CD4-positive, alpha-beta T cell (primary cell): ENCODE data around the gene EFCAB8. TPM values are rescaled to one million over a fixed set of nuclear protein-coding genes. Genes with fewer than 3 reads are reported as not detected.
"Not testable (repeated sequence)": the region's sequence is repeated elsewhere in the genome, so short reads cannot be mapped to it uniquely, and the experiment has no call there.

Experiments
- ATAC-seq: fragments of 200-7000 bp; cut with Tn5 transposase; one replicate; pipeline ENCODE4 v1.10.0; 2022; ENCODE audit warnings: mild to moderate bottlenecking; ENCODE audit not compliant: poor library complexity
- CTCF ChIA-PET: fragments of 350-600 bp; sonication (Branson Sonifier 250); formaldehyde crosslinking; loops from one replicate; lab custom pipeline; 2021; ENCODE audit warnings: antibody characterized with exemption, inconsistent platforms; lab: Charles Lee
- POLR2A ChIA-PET: fragments of 350-600 bp; sonication (Branson Sonifier 250); formaldehyde crosslinking; loops from one replicate; lab custom pipeline; 2021; ENCODE audit warnings: antibody characterized with exemption, inconsistent platforms; lab: Charles Lee
- DNase-seq, 14 experiments: peaks; one replicate each; pipeline ENCODE4 v3.0.0-alpha.2; 2013 to 2020; ENCODE audit warnings: mixed read lengths in 2 of 14
- H3K27ac ChIP-seq, 2 donors: one replicate each; pipeline versions ENCODE4 v1.5.1 to v1.7.0; 2013; ENCODE audit warnings: low read length in 2 of 2, low read depth in 1 of 2, mild to moderate bottlenecking in 1 of 2
- H3K27me3 ChIP-seq, 2 experiments: 1 replicate in 1 of 2; 2 replicates in 1 of 2; pipeline versions ENCODE4 v1.6.1 to v1.7.0; 2013; ENCODE audit warnings: low read length in 2 of 2, control low read depth in 1 of 2, mild to moderate bottlenecking in 1 of 2, moderate library complexity in 1 of 2; ENCODE audit not compliant: insufficient read depth in 2 of 2, control insufficient read depth in 1 of 2
- H3K36me3 ChIP-seq: one replicate; pipeline ENCODE4 v1.6.1; 2013; ENCODE audit warnings: low read length, control low read depth; ENCODE audit not compliant: insufficient read depth
- H3K4me1 ChIP-seq: one replicate; pipeline ENCODE4 v1.6.1; 2013; ENCODE audit warnings: low read length, control low read depth; ENCODE audit not compliant: insufficient read depth
- H3K4me3 ChIP-seq: one replicate; pipeline ENCODE4 v1.5.1; 2013; ENCODE audit warnings: mild to moderate bottlenecking, low read length, moderate library complexity
- H3K9me3 ChIP-seq, 2 experiments: 1 replicate in 1 of 2; 2 replicates in 1 of 2; pipeline versions ENCODE4 v1.6.1 to v1.7.0; 2013; ENCODE audit warnings: low read length in 2 of 2, mild to moderate bottlenecking in 2 of 2, control low read depth in 1 of 2, moderate library complexity in 1 of 2; ENCODE audit not compliant: control insufficient read depth in 1 of 2, insufficient read depth in 1 of 2
- H3K27ac Mint-ChIP-seq: one replicate; pipeline ENCODE4 v1.8.0; 2020; ENCODE audit warnings: mixed read lengths
- H3K27me3 Mint-ChIP-seq: one replicate; pipeline ENCODE4 v1.8.0; 2021; ENCODE audit warnings: mixed read lengths
- H3K36me3 Mint-ChIP-seq: one replicate; pipeline ENCODE4 v1.8.0; 2021; ENCODE audit warnings: low read depth, mixed read lengths
- H3K4me1 Mint-ChIP-seq: one replicate; pipeline ENCODE4 v1.8.0; 2021; ENCODE audit warnings: low read depth, mixed read lengths
- H3K4me3 Mint-ChIP-seq: one replicate; pipeline ENCODE4 v1.8.0; 2020; ENCODE audit warnings: mild to moderate bottlenecking, mixed read lengths
- H3K9me3 Mint-ChIP-seq: one replicate; pipeline ENCODE4 v1.8.0; 2020; ENCODE audit warnings: mixed read lengths
- CTCF ChIP-seq: fragments of 200-600 bp; IDR thresholded peaks from one replicate; pipeline ENCODE4 v1.8.0; 2022; ENCODE audit warnings: antibody characterized with exemption, mild to moderate bottlenecking
- intact Hi-C, 2 experiments: fragments of 100-400 bp; cut with DNase I in 1 of 2; cut with micrococcal nuclease in 1 of 2; formaldehyde crosslinking; loops; one replicate each; pipeline versions ENCODE4 v1.15.1 to v1.9.0; 2023 to 2025; cut with DNase I, micrococcal nuclease
- total RNA-seq, 174 experiments: library from RNA in 2 of 174; stranded (reverse) in 2 of 174; gene quantifications; one replicate each; pipeline ENCODE4 v1.2.3 and lab custom pipeline; 2021 to 2026

EFCAB8 gene
- total RNA-seq, 2 experiments from 2014 or later, result 0.81 to 2.5 TPM

- no peak overlapping the region for H3K4me3 Mint-ChIP-seq
- peaks cover 25% of the 10 kb centered on the region for H3K4me1 Mint-ChIP-seq
- H3K27me3 ChIP-seq, result no peaks in the 10 kb centered on the region
- ChIA-PET CTCF (no interaction called here), POLR2A (no interaction called here)
- H3K27ac Mint-ChIP-seq, result no peak overlapping the region
- H3K4me3 ChIP-seq, result no peak overlapping the region
- ATAC-seq (no peak), DNase-seq (no peak)
- peaks cover 6% of the 10 kb centered on the region for H3K36me3 ChIP-seq
- no peak for TF ChIP-seq CTCF
- peaks cover 32% of the 10 kb centered on the region for H3K36me3 Mint-ChIP-seq
- H3K9me3 ChIP-seq, result no peaks in the 10 kb centered on the region
- intact Hi-C loops, result no loop called here
- H3K27me3 Mint-ChIP-seq, result no peaks in the 10 kb centered on the region
- H3K9me3 Mint-ChIP-seq, result no peaks in the 10 kb centered on the region
- H3K4me1 ChIP-seq, result no peaks in the 10 kb centered on the region
- H3K27ac ChIP-seq, result no peak overlapping the region
Observed at GRCh38 chr20:32861446-32861845, 2.7 kb downstream of the EFCAB8 start.

GRCh38 chr20:32869562-32869961 is 10.8 kb downstream of the EFCAB8 start:
- no peak for TF ChIP-seq CTCF
- no peaks in the 10 kb centered on the region for H3K9me3 Mint-ChIP-seq
- Histone ChIP-seq H3K36me3 (no peaks in the 10 kb centered on the region), H3K4me1 (no peaks in the 10 kb centered on the region), H3K27ac (no peak overlapping the region), H3K27me3 (no peaks in the 10 kb centered on the region), H3K4me3 (no peak overlapping the region), H3K9me3 (no peaks in the 10 kb centered on the region)
- DNase-seq (no peak), ATAC-seq (no peak)
- intact Hi-C loops, result no loop called here
- POLR2A ChIA-PET, result no interaction called here
- no peaks in the 10 kb centered on the region for H3K27me3 Mint-ChIP-seq
- no peak overlapping the region for H3K27ac Mint-ChIP-seq
- no peak overlapping the region for H3K4me3 Mint-ChIP-seq
- CTCF ChIA-PET, result no interaction called here
- H3K4me1 Mint-ChIP-seq, result peaks cover 5% of the 10 kb centered on the region
- H3K36me3 Mint-ChIP-seq, result peaks cover 10% of the 10 kb centered on the region

- H3K4me3 Mint-ChIP-seq, H3K27ac Mint-ChIP-seq, H3K9me3 ChIP-seq, H3K4me1 ChIP-seq, DNase-seq, H3K36me3 Mint-ChIP-seq, H3K4me3 ChIP-seq, POLR2A ChIA-PET, ATAC-seq, CTCF ChIA-PET, H3K27ac ChIP-seq, H3K4me1 Mint-ChIP-seq, H3K36me3 ChIP-seq, intact Hi-C loops, H3K27me3 Mint-ChIP-seq, H3K9me3 Mint-ChIP-seq, H3K27me3 ChIP-seq: not testable (repeated sequence)
Observed at GRCh38 chr20:32870526-32870925, 11.8 kb downstream of the EFCAB8 start.

GRCh38 chr20:32870985-32871384 is 12.3 kb downstream of the EFCAB8 start:
- no peaks in the 10 kb centered on the region for H3K4me1 ChIP-seq
- POLR2A ChIA-PET, result no interaction called here
- Mint-ChIP-seq H3K4me3 (no peak overlapping the region), H3K27me3 (no peaks in the 10 kb centered on the region), H3K36me3 (peaks cover 10% of the 10 kb centered on the region), H3K9me3 (no peaks in the 10 kb centered on the region), H3K27ac (no peak overlapping the region), H3K4me1 (peaks cover 3% of the 10 kb centered on the region)
- H3K27ac ChIP-seq, result no peak overlapping the region
- TF ChIP-seq CTCF, result no peak
- DNase-seq (no peak), ATAC-seq (no peak)
- H3K36me3 ChIP-seq, result no peaks in the 10 kb centered on the region
- CTCF ChIA-PET, result no interaction called here
- H3K9me3 ChIP-seq, result no peaks in the 10 kb centered on the region
- no peaks in the 10 kb centered on the region for H3K27me3 ChIP-seq
- intact Hi-C loops, result no loop called here
- no peak overlapping the region for H3K4me3 ChIP-seq
